B cell (primary cell): ENCODE measurements around the gene NTHL1. TPM values are rescaled to one million over a fixed set of nuclear protein-coding genes. Genes with fewer than 3 reads are reported as not detected.
A peak's percentile ranks its signal among the peaks of the same experiment; 100 is the strongest.

Experiments used
- ATAC-seq: fragments of 200-7000 bp; cut with Tn5 transposase; one replicate; pipeline ENCODE4 v1.10.0; 2021; ENCODE audit warnings: low read depth, mild to moderate bottlenecking, moderate number of reproducible peaks, moderate library complexity
- CTCF ChIA-PET: fragments of 350-600 bp; sonication (Branson Sonifier 250); formaldehyde crosslinking; loops from one replicate; lab custom pipeline; 2021; ENCODE audit warnings: antibody characterized with exemption, inconsistent platforms; lab: Charles Lee
- POLR2A ChIA-PET: fragments of 350-600 bp; sonication (Branson Sonifier 250); formaldehyde crosslinking; loops from one replicate; lab custom pipeline; 2021; ENCODE audit warnings: antibody characterized with exemption; lab: Charles Lee
- DNase-seq: peaks from one replicate; pipeline ENCODE4 v3.0.0; 2013
- H2AFZ ChIP-seq: 2 replicates; pipeline ENCODE4 v1.6.1; 2012; ENCODE audit warnings: mild to moderate bottlenecking, low read depth, low read length; ENCODE audit not compliant: insufficient read depth, poor library complexity, severe bottlenecking
- H3K27ac ChIP-seq, 2 donors: 1 replicate in 1 of 2; 2 replicates in 1 of 2; pipeline ENCODE4 v1.5.1; 2012 to 2013; ENCODE audit warnings: low read length in 2 of 2, mild to moderate bottlenecking in 2 of 2, moderate library complexity in 1 of 2
- H3K27me3 ChIP-seq, 4 experiments: fragments of 200-600 bp in 1 of 4; sonication (generic) in 1 of 4; replicated peaks in 1 of 4; 1 replicate in 2 of 4; 2 replicates in 2 of 4; pipeline versions ENCODE4 v1.6.1 to v1.7.0; 2013 to 2016; ENCODE audit warnings: low read length in 3 of 4, mild to moderate bottlenecking in 2 of 4, mixed read lengths in 1 of 4, moderate library complexity in 1 of 4; ENCODE audit not compliant: insufficient read depth in 4 of 4, control insufficient read depth in 3 of 4; ENCODE audit errors: control extremely low read depth in 1 of 4
- H3K36me3 ChIP-seq, 2 experiments: replicated peaks in 1 of 2; 1 replicate in 1 of 2; 2 replicates in 1 of 2; pipeline versions ENCODE4 v1.6.1 to v1.7.1; 2013; ENCODE audit warnings: low read length in 1 of 2; ENCODE audit not compliant: insufficient read depth in 2 of 2, control insufficient read depth in 1 of 2; ENCODE audit errors: control extremely low read depth in 1 of 2, extremely low read depth in 1 of 2
- H3K4me1 ChIP-seq, 2 donors: fragments of 200-600 bp in 1 of 2; sonication (generic) in 1 of 2; 1 replicate in 1 of 2; 2 replicates in 1 of 2; pipeline versions ENCODE4 v1.5.1 to v1.6.1; 2013 to 2017; ENCODE audit warnings: low read length in 2 of 2; ENCODE audit not compliant: control insufficient read depth in 2 of 2, insufficient read depth in 2 of 2
- H3K4me2 ChIP-seq: replicated peaks from 2 replicates; pipeline ENCODE3; 2012; ENCODE audit warnings: mild to moderate bottlenecking, low read depth, low read length; ENCODE audit not compliant: poor library complexity, severe bottlenecking
- H3K4me3 ChIP-seq, 5 experiments: fragments of 200-600 bp in 1 of 5; sonication (generic) in 1 of 5; 1 replicate in 3 of 5; 2 replicates in 2 of 5; pipeline versions ENCODE4 v1.5.1 to v1.7.0; 2011 to 2016; ENCODE audit warnings: low read length in 4 of 5, mild to moderate bottlenecking in 4 of 5, low read depth in 2 of 5, control low read depth in 1 of 5, moderate library complexity in 1 of 5; ENCODE audit not compliant: insufficient read depth in 1 of 5; ENCODE audit errors: control extremely low read depth in 1 of 5, extremely low read depth in 1 of 5
- H3K79me2 ChIP-seq: fragments of 200-600 bp; sonication (generic); one replicate; pipeline ENCODE4 v1.6.0; 2016; ENCODE audit warnings: low read length; ENCODE audit not compliant: control insufficient read depth, insufficient read depth
- H3K9ac ChIP-seq: fragments of 200-600 bp; sonication (generic); 2 replicates; pipeline ENCODE4 v1.6.1; 2017; ENCODE audit warnings: mild to moderate bottlenecking, low read length, moderate library complexity
- H3K9me3 ChIP-seq, 3 donors: one replicate each; pipeline versions ENCODE4 v1.6.1 to v1.7.1; 2013; ENCODE audit warnings: low read length in 2 of 3; ENCODE audit not compliant: control insufficient read depth in 2 of 3, insufficient read depth in 1 of 3; ENCODE audit errors: control extremely low read depth in 1 of 3
- H4K20me1 ChIP-seq: 2 replicates; pipeline ENCODE4 v1.6.0; 2012; ENCODE audit warnings: mild to moderate bottlenecking, low read length; ENCODE audit not compliant: insufficient read depth, control insufficient read depth, poor library complexity, severe bottlenecking
- H3K27ac Mint-ChIP-seq: one replicate; pipeline ENCODE4 v1.8.0; 2021; ENCODE audit warnings: mixed read lengths
- H3K27me3 Mint-ChIP-seq: one replicate; pipeline ENCODE4 v1.8.0; 2021; ENCODE audit warnings: mixed read lengths
- H3K4me1 Mint-ChIP-seq: one replicate; pipeline ENCODE4 v1.8.0; 2021; ENCODE audit warnings: mixed read lengths
- H3K4me3 Mint-ChIP-seq: one replicate; pipeline ENCODE4 v1.8.0; 2021; ENCODE audit warnings: mixed read lengths
- H3K9me3 Mint-ChIP-seq: one replicate; pipeline ENCODE4 v1.8.0; 2022; ENCODE audit warnings: mixed read lengths; ENCODE audit not compliant: insufficient read depth
- CTCF ChIP-seq: fragments of 200-600 bp; IDR thresholded peaks from one replicate; pipeline ENCODE4 v1.8.0; 2022; ENCODE audit warnings: antibody characterized with exemption, mild to moderate bottlenecking
- EZH2 ChIP-seq: IDR thresholded peaks from 2 replicates; pipeline ENCODE4 v1.6.1; 2012; ENCODE audit warnings: borderline replicate concordance, low read depth, mild to moderate bottlenecking, moderate library complexity, low read length; ENCODE audit not compliant: insufficient read depth, poor library complexity, severe bottlenecking
- WGBS: methylation state at CpG from one replicate; pipeline ENCODE4 v1.1.5; 2013; ENCODE audit warnings: missing lambda C conversion rate; ENCODE audit not compliant: insufficient coverage; 5-methylcytosine and 5-hydroxymethylcytosine counted together
- intact Hi-C: fragments of 100-400 bp; cut with micrococcal nuclease; formaldehyde crosslinking; loops from one replicate; pipeline ENCODE4 v1.10.0; 2022
- polyA plus RNA-seq: library from polyadenylated mRNA; depleted of rRNA; stranded (reverse); fragments of >200 nt; gene quantifications from 2 replicates; pipeline ENCODE4 v1.2.3, GENCODE V29; 2012
- total RNA-seq, 2 donors: library from RNA; stranded (reverse); fragments of 120-200 nt in 1 of 2; gene quantifications; 1 replicate in 1 of 2; 2 replicates in 1 of 2; pipeline versions ENCODE4 v1.2.3 to v1.2.4, GENCODE V29; 2013 to 2022

NTHL1 gene
- total and polyA plus RNA-seq, 2 donors (not counting 1 experiment from before 2014, with no cell fraction given): 17.5 to 27.6 TPM

GRCh38 chr16:2091547-2092255 is 44.1 kb upstream of the NTHL1 start:
- ChIA-PET CTCF (no interaction called here), POLR2A (no interaction called here)
- H3K4me1 Mint-ChIP-seq: peaks cover 5% of the 10 kb centered on the region
- no peak overlapping the region for H3K4me2 ChIP-seq
- ATAC-seq (no peak), DNase-seq (no peak)
- H3K9me3 Mint-ChIP-seq: no peaks in the 10 kb centered on the region
- no peak for TF ChIP-seq CTCF
- no peak for TF ChIP-seq EZH2
- no peak overlapping the region for H3K9ac ChIP-seq
- no peak overlapping the region for H3K27ac Mint-ChIP-seq
- no peaks in the 10 kb centered on the region for H3K79me2 ChIP-seq
- H4K20me1 ChIP-seq: no peaks in the 10 kb centered on the region
- peaks cover 0 to 35% of the 10 kb centered on the region in 2 experiments for H3K36me3 ChIP-seq
- H2AFZ ChIP-seq: no peak overlapping the region
- no peak overlapping the region for H3K4me3 Mint-ChIP-seq
- no peaks in the 10 kb centered on the region for H3K27me3 Mint-ChIP-seq
- 98% methylated on average over 49 of the region's 49 CpGs for WGBS
- H3K27ac ChIP-seq: no peak overlapping the region
- intact Hi-C loops: no loop called here
- no peaks in the 10 kb centered on the region for H3K9me3 ChIP-seq
- H3K27me3 ChIP-seq: no peaks in the 10 kb centered on the region
- peaks cover 0 to 9% of the 10 kb centered on the region in 2 donors for H3K4me1 ChIP-seq
- H3K4me3 ChIP-seq: no peak overlapping the region

- peak; percentile 28 for DNase-seq
These were observed 43.3 kb upstream of the NTHL1 start for GRCh38 chr16:2090777-2091546.

More at GRCh38 chr16:2090777-2091546, 43.3 kb upstream of the NTHL1 start:
- Histone ChIP-seq H3K4me1 (peaks cover 0 to 15% of the 10 kb centered on the region in 2 donors), H3K27ac (no peak overlapping the region), H3K36me3 (peaks cover 0 to 41% of the 10 kb centered on the region in 2 experiments), H3K9me3 (no peaks in the 10 kb centered on the region), H3K9ac (no peak overlapping the region), H3K27me3 (no peaks in the 10 kb centered on the region), H3K4me3 (no peak overlapping the region), H3K4me2 (no peak overlapping the region), H2AFZ (no peak overlapping the region), H4K20me1 (no peaks in the 10 kb centered on the region), H3K79me2 (no peaks in the 10 kb centered on the region)
- no peaks in the 10 kb centered on the region for H3K9me3 Mint-ChIP-seq
- ChIA-PET CTCF (no interaction called here), POLR2A (no interaction called here)
- H3K4me3 Mint-ChIP-seq: no peak overlapping the region
- H3K27ac Mint-ChIP-seq: no peak overlapping the region
- H3K4me1 Mint-ChIP-seq: peaks cover 7% of the 10 kb centered on the region
- WGBS: 93% methylated on average over 74 of the region's 101 CpGs
- no peak for TF ChIP-seq EZH2
- no peak for TF ChIP-seq CTCF
- ATAC-seq: peak; percentile 56
- H3K27me3 Mint-ChIP-seq: no peaks in the 10 kb centered on the region
- intact Hi-C loops: no loop called here
